IPS-18c (cell line): ENCODE data around the gene NRDE2.
"Not testable (repeated sequence)": the region's sequence is repeated elsewhere in the genome, so short reads cannot be mapped to it uniquely, and the experiment has no call there.

Experiments used
- H3K4me3 ChIP-seq: 2 replicates; pipeline ENCODE4 v1.7.0; 2013; ENCODE audit warnings: low read depth, mild to moderate bottlenecking, low read length, moderate library complexity; ENCODE audit not compliant: insufficient read depth
- H3K9me3 ChIP-seq: one replicate; pipeline ENCODE4 v1.6.1; 2013; ENCODE audit warnings: mild to moderate bottlenecking, low read length, moderate library complexity; ENCODE audit not compliant: control insufficient read depth, insufficient read depth

Gene NRDE2

DNA sequence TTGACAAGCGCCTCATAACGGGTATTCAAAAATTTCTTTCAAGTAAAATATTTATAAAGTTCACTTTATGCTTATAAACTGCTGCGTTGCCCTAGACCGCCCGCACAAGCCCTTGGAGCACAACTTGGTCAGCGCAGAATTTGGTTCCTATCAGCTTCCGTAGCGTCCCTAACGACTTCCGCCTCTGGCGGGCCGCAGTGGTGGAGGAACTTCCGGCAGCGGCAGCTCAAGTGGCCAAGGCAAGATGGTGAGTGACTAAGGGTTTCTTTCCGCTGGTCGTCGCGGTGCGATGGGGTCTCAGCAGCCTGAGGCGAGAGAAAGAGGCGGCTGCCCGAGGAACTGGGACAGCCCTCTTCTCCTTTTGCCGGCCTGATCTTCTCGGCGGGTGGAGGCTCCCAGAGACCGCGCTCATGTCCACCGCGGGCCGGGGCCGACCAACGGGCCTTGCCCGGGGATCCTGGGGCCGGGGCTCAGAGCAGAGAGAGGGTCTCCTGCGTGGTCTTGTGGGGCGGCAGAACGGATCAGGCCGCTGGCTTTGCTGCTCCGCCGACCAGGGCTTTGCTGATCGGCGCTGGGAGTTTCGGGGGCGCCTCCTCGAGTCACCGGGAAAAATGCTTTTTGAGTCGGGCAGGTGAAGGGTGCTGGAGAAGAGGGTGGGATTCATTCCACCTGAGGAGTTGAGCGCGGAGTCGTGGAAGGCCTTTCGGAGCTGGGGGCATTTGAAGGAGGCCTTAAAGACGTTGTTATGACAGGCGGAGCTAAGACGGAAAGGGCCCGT is 75.2 kb downstream of the NRDE2 start, which contains the start of gene PSMC1:
Gene PSMC1, plus strand, starts transcription at position 200 of the 778 bp plus-strand sequence. Its CDS starts 45 bp downstream, at position 245.
- Histone ChIP-seq H3K9me3 (no peaks in the 10 kb centered on the region), H3K4me3 (peak within 1 kb of the TSS; percentile 95)

DNA sequence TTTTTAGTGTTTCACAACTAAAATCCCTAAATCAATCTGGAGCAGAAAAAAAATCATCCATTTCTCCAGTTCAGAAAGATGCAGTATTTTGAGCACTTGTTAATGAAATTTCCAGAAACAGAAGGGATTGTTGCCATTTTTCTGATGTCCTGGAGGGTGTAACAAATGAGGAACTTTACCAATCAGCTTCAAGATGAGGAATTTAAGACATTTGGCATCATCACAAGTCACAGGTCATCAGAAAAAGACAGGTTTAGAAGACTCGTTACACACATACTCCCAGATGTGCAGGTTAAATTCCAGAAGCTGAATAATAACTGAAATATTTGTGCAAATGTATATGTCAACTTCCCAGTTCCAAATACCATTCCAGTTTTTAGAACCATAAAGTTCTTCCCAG is 75.9 kb downstream of the NRDE2 start:
- Histone ChIP-seq H3K4me3 (no peak overlapping the region), H3K9me3 (no peaks in the 10 kb centered on the region)

DNA sequence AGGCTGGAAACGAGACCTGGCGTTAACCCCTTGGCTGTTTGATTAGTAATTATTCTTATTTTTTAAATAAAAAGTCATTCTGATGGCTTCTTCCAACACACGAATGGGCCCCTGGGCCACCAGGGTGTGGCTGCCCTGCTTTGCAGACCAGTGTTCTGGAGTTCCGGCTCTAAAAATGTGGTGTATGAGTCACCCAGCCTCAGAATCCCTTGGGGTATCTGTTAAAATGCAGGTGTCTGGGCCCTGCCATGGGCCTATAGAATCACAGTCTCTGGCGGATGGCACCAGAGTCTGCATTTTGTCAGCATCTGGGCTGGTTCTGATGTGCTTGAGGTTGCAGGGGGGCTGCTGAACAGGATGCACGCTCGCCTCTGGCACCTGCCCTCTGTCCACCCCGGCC is 77.9 kb downstream of the NRDE2 start:
- H3K9me3 ChIP-seq = no peaks in the 10 kb centered on the region
- H3K4me3 ChIP-seq = no peak overlapping the region

DNA sequence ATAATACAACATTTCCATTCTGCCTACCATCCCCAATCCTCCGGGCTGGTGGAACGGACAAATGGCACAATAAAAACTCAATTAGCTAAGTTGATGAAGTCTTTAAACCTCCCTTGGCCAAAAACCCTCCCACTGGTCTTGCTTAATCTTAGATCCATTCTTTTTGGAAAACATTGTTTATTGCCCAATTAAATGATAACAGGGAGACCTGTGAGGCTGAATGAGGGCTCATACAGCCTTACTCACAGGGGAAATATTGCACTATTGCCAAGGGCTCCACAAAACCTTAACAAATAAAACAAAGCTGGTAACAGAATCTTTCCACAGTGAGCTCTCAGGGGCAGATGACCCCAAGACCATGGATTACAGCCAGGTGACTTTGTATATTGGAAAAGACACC is 83.1 kb downstream of the NRDE2 start:
- Histone ChIP-seq H3K4me3 (no peak overlapping the region), H3K9me3 (no peaks in the 10 kb centered on the region)

DNA sequence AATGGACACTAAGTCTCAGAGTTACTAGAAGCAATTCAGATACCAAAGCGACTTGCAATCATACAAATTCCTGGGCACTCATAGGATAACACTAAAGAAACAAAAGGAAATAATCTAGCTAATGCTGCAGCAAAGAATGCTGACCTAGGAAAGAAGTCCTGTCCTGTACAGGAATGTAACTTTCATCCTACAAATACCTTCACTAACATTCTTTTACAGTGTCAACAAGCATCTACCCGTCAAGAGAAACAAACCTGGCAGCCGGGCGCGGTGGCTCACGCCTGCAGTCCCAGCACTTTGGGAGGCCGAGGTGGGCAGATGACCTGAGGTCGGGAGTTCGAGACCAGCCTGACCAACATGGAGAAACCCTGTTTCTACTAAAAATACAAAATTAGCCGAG is 84.3 kb downstream of the NRDE2 start:
- H3K9me3 ChIP-seq, H3K4me3 ChIP-seq: not testable (repeated sequence)

DNA sequence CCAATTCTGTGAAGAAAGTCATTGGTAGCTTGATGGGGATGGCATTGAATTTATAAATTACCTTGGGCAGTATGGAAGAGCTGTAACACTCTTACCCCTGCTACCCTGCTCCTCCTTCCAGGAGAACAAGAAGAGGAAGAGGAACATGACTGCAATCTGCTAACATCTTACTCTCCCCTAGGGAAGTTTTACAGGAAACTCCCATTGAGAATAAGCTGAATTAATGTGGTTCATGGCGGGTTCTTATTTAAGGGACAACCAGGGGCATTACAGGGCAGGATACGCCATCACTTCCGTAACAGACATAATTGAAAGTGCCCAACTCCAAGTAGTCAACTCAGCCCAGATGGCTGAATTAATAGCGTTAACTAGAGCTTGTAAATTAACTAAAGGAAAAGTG is 84.8 kb downstream of the NRDE2 start:
- H3K4me3 ChIP-seq = no peak overlapping the region
- H3K9me3 ChIP-seq = no peaks in the 10 kb centered on the region

DNA sequence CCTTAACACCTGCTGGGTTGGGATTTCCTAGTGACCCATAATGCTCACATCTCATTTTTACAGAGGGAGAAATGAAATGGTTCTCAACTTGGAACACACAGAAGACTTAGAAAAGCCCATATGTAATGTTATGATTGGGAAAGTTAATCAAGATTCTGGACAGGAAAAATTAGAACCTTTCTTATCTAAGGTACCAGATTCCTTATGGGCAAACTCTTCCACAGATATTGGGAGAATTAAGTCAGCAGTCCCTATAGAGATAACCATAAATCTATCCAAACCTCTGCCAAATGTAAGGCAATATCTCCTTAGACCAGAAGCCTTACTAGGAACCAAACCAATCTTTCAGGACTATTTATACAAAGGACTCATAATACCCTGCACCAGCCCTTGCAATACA is 89.3 kb downstream of the NRDE2 start:
- Histone ChIP-seq H3K4me3 (no peak overlapping the region), H3K9me3 (peaks cover 11% of the 10 kb centered on the region)

DNA sequence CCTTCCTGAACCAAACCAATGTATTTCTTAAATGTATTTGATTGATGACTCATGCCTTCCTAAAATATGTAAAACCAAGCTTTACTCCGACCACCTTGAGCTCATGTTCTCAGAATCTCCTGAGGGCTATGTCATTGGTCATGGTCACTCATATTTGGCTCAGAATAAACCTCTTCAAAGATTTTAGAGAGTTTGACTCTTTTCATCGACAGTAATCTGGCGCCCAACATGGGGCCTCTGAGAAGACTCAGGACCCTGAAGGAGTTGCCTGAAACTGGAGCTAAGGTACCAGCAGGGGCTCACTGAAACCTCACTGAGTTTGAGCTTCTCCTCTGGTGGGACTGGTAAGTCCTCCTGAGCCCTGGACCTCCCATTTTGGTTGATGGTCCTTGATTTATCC is 92.6 kb downstream of the NRDE2 start:
- no peak overlapping the region for H3K4me3 ChIP-seq
- H3K9me3 ChIP-seq = peaks cover 12% of the 10 kb centered on the region

DNA sequence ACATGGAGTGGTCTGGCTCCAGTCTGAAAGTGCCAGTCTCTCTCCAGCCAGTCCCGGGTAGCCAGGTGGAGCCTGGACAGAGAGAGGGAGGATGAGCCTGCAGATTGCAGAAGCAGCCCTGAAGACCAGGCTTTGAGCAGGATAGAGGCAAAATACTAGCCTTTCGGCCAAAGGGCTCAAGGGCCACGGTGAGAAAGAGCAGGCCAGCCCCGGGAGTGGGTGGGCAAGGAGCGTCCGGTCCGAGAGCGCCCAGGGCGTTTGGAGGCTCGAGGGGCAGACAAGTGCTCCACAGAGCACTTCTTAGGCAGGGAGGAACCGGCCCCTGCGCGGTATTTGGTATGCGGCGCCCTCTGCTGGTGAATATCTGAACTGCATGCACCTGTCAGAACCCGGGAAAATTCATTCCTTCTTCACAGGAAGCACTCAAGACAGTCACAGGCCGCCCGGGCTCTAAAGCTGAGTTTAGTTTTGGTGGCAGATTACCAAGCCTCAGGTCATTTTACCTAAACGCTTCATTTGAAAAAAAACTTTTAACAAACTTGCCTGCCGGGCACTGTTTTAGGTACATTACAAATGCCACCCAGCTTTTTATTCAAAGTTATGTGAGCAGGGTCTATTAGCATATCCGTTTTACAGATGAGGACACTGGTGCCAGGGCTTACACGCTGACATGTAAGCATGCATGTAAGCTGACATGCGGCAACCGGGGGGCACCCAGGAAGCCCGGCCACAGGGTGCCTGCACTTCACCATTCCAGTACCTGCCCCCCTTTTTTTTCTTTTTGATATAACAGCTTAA is 96.4 kb downstream of the NRDE2 start:
- Histone ChIP-seq H3K4me3 (no peak overlapping the region), H3K9me3 (peaks cover 13% of the 10 kb centered on the region)

DNA sequence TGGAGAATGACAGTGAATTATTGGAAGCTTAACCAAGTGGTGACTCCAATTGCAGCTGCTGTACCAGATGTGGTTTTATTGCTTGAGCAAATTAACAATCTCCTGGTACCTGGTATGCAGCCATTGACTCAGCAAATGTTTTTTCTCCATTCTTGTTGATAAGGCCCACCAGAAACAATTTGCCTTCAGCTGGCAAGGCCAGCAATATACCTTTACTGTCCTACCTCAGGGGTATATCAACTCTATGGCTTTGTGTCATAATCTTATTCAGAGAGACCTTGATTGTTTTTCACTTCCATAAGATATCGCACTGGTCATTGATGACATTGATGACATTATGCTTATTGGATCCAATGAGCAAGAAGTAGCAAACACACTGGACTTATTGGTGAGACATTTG is 101.8 kb downstream of the NRDE2 start:
- H3K4me3 ChIP-seq = not testable (repeated sequence)

DNA sequence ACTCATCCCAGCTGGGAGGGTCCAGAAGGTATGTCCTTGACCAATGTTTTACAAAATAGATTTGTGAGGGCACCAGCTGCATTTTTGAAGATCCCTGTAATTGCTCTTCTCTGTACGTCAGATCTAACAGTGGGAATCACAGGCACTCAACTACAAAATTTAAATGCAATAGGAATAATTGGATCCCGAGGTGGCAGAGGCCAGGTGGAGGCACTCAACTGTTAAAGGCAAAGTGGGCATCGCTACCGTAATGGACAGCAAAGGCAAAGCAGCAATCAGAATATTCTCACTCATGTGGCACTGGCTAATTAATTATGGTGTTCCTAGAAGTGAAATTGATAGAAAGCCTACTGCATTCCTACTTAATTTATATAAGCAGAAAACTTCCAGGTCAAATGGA is 103.3 kb downstream of the NRDE2 start:
- H3K4me3 ChIP-seq = no peak overlapping the region
- H3K9me3 ChIP-seq = no peaks in the 10 kb centered on the region

More for the DNA sequence above, 101.8 kb downstream of the NRDE2 start:
- H3K9me3 ChIP-seq = not testable (repeated sequence)
